Skin epidermis (tissue), 12 donors: ENCODE results near the gene PROM2.

Experiments
- H3K27ac ChIP-seq, 21 experiments: fragments of 200-600 bp; sonication (generic) in 11 of 21; one replicate each; pipeline ENCODE4 v1.5.0; 2020; ENCODE audit warnings: mild to moderate bottlenecking in 3 of 21, inconsistent platforms in 2 of 21, moderate library complexity in 2 of 21
- H3K4me3 ChIP-seq, 7 experiments: fragments of 200-600 bp; sonication (generic) in 2 of 7; one replicate each; pipeline ENCODE4 v1.5.0; 2020; ENCODE audit warnings: inconsistent platforms in 2 of 7, mild to moderate bottlenecking in 2 of 7, moderate library complexity in 1 of 7

The PROM2 gene

DNA sequence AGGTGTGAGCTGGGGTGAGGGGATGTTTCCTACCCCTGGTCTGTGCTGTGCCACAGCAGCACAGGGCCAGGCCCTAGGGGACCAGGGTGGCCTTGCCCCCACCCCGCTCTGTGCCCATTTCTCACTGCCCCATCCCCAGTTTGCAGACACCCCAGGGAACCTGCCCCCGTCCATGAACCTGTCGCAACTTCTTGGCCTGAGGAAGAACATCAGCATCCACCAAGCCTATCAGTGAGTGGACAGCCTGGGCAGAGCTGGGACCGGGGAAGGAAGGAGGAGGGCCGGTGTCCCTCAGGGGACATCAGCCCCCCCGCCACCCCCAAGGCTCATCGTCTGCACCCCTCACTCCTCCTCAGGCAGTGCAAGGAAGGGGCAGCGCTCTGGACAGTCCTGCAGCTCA is 7.5 kb downstream of the PROM2 start:
- no peak overlapping the region for H3K27ac ChIP-seq
- H3K4me3 ChIP-seq: no peak overlapping the region

DNA sequence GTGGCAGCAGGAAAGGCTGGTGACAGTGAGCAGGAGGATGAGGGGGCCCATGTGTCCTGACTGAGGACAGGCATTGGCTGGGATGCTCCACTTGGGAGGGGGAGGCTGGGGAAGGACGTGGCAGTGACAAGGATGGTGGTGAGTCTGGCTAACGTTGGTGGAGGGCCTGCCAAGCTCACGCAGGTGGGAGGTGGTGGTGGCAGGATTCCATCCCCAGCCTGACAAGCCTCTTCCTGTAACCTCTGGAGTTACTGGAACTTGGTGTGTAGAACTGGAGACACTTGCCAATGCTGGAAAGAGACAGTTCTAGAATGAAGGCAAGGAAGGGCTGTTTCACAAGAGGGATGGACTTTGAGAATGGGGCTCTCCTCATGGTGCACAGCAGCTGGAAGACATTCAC is 8.2 kb downstream of the PROM2 start:
- Histone ChIP-seq H3K4me3 (no peak overlapping the region), H3K27ac (no peak overlapping the region)

DNA sequence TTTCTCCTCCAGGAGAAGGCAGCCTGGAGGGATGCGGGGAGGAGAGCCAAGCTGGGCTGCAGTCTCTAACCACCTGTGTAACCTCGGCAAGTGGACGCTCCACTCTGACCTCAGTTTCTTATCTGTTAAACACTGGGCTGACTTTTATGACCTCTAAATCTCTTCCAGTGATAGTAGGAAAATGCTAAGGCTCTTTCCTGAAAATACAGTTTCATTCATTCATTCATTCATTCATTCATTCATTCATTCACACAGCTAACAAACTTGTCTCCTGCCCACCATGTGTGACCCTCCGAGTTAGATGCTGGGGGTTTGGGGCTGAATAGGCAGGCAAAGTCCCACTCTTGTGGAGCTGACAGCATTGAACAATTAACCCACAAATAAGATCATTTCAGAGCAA is 9.3 kb downstream of the PROM2 start:
- no peak overlapping the region for H3K4me3 ChIP-seq
- no peak overlapping the region for H3K27ac ChIP-seq

DNA sequence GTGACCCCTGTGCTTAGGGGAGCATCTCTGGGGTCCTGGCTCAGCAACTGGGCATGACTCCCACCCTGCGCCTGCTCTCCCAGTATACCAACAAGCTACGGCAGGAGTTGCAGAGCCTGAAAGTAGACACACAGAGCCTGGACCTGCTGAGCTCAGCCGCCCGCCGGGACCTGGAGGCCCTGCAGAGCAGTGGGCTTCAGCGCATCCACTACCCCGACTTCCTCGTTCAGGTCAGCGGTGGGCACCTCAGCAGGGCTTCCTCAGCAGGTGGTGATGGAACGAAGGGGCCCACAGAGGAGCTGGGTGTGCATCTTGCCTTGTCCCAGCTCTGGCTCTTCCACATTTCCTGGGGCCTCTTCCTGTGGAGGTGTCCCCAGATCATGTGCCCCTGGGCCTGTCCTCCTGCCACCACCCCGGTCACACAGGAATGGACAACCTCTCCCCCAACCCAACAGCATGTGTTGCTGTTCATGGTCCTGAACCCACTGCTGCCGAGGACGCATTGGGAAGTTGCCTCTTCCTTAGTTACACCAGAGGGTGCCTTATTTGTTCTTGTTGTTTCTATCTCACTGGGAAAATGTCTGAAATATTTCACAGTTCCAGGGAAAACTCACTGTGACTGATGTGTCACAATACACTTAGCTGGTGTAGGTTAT is 10.8 kb downstream of the PROM2 start:
- no peak overlapping the region for H3K27ac ChIP-seq
- no peak overlapping the region for H3K4me3 ChIP-seq

DNA sequence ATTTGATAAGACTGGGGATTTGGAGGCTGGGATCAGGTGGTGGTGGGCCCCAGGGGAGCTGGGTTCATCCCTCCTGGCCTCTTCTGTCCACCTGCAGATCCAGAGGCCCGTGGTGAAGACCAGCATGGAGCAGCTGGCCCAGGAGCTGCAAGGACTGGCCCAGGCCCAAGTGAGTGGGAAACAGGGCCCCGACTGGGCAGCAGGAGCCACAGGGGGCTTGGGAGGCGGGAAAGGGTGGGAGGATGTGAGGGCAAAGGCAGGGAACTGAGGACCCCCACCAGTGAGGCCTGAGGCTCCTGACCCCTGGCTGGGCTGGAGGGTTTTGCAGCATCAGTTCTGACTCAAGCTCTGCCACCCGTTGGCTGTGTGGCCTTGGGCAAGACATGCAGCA is 11.3 kb downstream of the PROM2 start:
- H3K4me3 ChIP-seq: no peak overlapping the region
- no peak overlapping the region for H3K27ac ChIP-seq

DNA sequence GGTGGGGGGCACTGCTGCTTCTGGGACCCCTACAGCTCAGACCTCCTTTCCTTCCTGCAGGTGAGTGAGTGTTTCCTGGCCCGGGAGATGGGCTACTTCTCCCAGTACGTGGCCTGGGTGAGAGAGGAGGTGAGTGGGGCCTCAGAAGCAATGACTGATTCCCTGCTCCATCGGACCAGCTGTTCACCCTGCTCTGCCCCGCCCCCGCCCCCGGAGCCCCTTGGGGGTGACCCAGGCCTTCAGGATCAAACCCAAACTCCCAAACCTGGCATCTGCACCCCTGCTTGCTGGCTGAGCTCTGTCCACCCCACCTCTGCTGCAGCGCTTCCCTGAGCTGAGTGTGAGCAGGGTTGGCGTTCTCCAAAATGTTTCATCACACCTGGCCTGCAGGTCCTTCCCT is 13.1 kb downstream of the PROM2 start:
- no peak overlapping the region for H3K27ac ChIP-seq
- H3K4me3 ChIP-seq: no peak overlapping the region

DNA sequence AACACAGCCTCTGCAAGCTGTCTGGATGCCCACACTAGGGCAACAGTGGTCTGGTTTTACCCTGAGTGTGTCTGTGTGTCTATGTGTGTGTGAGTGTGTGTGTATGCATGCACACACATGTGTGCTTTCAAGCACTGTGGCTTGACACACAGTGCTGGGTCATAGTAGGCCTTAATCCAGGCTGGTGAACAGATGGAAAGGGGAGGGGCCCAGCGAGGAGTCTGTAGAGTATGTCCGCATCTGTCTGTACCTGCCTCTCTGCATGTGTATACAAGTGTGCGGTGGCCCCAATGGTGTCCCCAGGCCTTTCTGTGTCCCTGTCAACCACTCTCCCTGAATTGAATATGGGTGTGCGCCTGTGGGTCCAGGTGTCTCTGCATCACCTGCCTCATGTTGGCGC is 13.6 kb downstream of the PROM2 start:
- Histone ChIP-seq H3K4me3 (no peak overlapping the region), H3K27ac (no peak overlapping the region)

DNA sequence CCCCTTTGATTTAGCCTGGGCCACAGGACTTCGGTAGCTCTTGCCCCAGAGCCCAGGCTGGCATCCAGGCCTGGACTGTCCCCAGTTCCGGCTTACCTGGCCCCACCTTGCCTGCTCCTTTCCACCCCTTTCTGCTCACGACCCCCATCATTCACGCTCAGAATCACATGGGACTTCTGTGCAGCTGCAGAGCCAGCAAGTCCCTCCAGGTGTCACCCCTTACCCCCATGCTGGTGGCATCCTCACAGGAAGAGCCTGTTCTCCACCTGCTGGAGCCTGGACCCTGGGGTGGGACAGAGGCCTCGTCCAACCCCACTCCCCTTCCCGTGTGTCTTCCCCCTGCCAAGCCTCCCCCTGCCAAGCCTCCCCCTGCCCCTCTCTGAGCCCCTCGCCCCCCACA is 15.0 kb downstream of the PROM2 start:
- Histone ChIP-seq H3K4me3 (no peak overlapping the region), H3K27ac (no peak overlapping the region)

DNA sequence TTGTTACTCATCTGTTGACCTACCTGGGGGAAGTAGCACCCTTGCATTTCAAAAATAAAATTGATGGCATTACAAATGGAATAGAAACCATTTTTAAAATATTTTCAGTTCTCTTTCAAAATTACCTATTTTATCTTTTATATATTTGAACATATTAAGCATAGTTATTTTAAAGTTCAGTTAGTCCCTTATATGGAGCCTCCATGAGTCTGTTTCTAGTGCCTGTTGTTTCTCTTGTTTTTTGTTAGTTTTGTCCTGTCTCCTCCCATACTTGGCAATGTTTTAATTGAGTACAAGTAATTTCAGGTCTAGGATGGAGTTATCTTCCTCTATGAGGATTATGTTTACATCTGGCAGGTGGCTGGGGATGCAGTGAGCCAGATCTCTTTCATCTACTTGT is 17.0 kb downstream of the PROM2 start:
- H3K4me3 ChIP-seq: no peak overlapping the region
- H3K27ac ChIP-seq: no peak overlapping the region

DNA sequence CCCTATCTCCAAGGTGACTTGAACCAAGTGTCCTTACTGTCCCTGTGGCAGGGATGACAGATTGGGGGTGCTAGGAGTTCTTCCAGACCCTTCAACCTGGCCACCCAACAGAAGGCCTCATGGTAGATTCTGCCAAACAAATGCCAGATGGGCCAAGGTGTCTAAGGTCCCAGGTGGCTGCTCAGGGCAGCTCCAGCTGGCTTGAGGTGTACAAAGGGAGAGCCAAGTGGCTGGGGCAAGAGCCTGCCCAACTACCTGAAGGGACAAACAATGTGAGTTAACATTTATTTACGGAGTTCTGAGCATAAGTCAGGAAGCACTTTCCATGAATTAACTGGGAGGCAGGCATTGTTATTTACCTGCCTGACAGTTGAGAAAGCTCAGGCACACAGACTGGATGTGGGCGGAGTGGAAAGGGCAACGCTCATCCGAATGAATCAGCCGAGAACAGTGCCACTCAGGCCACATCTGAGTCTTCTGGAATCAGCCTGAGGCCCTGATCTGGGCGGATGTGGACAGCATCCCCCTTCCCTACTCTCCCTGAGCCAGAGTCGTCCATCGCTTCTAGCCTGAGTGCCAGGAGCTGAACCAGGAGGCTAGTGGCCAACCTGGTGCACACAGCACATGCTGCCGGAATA is 18.5 kb downstream of the PROM2 start:
- no peak overlapping the region for H3K4me3 ChIP-seq
- peak overlapping the region in 1 of 21 experiments; percentile 41 for H3K27ac ChIP-seq

DNA sequence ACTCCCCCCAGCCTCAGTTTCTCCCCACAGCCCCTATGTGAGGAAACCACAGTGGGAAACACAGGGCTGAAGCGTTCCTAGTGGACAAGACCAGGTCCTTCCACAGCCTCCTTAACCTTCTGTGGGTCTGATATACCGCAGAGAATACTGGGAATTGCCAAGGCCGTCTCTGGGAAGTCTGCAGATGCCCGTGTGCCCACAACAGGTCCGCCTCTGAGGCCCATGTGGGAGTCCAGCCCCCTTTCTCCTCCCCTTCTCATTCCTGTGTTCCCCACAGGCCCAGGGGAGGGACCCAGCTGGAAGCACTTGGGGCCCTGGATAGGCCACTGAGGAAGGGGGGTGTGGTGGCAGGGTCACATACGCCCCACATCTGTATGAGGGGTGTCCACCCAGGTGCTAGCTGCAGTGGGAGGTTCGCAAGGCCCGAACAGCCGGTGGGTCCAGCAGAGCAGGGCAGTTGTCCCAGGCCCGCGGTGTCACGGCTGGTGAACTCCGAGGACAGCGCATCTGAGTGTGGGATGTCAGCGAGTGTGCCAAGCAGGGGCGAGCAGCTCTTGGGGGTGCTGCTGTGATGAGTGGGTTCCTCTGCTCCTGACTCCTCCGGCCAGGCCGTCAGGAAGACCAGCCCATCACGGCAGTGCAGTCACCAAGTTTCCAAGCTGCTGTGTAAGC is 20.5 kb downstream of the PROM2 start:
- Histone ChIP-seq H3K27ac (no peak overlapping the region), H3K4me3 (no peak overlapping the region)

DNA sequence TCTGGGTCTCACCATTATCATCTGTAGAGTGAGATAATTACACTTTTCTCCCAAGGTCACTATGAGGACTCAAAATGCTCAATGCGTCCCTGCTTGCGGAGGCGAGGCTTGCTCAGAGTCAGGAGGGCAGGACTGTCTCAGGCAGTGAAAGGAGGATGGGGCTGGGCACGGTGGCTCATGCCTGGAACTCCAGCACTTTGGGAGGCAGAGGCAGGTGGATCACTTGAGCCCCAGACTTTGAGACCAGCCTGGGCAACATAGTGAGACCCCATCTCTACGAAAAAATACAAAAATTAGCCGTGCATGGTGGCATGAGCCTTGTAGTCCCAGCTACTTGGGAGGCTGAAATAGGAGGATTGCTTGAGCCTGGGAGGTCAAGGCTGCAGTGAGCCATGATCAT is 21.1 kb downstream of the PROM2 start:
- no peak overlapping the region for H3K27ac ChIP-seq
- no peak overlapping the region for H3K4me3 ChIP-seq

DNA sequence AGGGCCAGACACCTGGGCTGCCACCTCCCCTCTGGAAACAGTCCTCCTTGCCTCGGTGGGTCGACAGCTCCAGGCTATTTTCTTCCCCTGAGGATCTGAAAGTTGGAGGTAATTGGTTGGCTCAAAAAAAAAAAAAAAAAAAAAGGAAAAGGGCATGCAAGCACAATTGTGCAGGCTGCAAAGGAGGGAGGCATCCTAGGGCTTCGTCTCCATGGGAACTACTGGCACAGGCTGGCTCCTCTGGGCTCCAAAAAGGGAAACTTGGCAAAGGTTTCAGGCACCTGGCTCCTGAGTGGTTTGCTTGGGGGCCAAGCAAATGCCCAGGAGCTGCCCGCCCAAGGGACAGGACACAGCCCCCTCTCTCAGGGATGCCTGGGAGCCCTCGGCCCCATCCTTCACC is 21.8 kb downstream of the PROM2 start:
- H3K4me3 ChIP-seq: no peak overlapping the region
- no peak overlapping the region for H3K27ac ChIP-seq

DNA sequence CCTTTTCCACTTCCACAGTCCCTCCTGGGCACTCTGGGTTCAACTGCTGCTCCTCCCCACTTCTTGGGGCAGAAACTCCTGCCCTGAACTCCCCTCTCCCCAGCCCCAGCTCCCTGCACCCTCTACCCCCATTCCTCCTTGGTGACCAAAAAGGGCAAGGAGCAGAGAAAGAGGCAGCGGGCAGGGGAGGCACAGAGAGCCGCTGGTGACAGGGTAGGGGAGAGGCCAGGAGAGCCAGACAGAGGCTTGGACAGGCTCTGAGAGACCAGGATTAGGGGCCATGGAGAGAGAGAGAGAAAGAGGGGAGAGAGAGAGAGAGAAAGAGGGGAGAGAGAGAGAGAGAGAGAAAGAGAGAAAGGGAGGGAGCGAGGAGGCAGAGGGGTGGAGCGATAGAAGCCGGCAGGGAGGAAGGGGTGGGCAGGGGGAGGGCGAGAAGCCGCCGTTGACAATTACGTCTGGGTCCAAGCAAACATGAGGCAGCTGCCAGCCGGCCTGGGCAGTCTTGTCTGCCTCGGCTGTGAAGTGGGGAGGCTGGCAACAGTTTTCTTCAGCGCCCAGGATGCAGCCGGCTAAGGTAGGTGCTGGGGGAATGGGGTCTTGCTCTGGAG is 22.7 kb downstream of the PROM2 start, which contains the start of gene KCNIP3:
Gene KCNIP3 (plus strand): TSS at position 468 of the 608 bp plus-strand sequence. CDS start 92 bp downstream, at position 560.
- no peak within 1 kb of the TSS for H3K4me3 ChIP-seq
- peak within 1 kb of the TSS in 1 of 21 experiments; percentile 16 for H3K27ac ChIP-seq

DNA sequence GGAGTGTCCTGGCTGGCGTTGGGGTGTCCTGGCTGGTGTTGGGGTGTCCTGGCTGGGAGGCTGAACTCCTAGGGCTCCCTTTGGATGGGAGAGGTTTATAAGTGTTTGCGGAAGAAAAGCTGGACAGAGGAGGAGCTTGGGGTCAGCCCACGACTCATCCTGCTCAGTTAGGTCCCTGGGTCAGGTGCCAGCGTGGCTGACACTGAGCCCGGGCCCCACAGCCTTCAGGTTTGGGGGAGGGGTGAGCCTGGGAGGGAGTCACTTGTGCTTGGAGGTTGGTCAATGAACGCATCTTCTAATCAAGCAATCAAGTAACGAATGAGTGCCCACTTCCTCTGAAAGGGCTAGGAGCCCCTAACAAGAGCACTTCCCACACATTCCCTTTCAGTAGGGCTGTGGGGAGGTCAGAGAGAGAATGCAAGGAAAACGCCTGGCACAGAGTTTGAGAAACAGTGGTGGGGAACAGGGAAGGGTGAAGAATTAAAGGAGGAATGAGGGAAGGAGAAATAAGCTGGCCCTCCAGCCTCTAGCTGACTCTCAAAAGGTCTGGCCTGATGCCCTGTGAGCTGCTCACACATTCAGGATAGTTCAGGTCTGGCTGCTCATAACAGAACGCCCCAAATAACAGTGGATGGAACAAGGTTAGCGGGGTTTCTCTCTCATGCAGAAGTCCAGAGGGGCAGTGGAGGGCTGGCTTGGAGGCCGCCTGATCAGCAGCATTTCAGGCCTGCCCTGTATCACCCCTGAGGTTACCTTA is 23.6 kb downstream of the PROM2 start:
- Histone ChIP-seq H3K4me3 (no peak overlapping the region), H3K27ac (no peak overlapping the region)

DNA sequence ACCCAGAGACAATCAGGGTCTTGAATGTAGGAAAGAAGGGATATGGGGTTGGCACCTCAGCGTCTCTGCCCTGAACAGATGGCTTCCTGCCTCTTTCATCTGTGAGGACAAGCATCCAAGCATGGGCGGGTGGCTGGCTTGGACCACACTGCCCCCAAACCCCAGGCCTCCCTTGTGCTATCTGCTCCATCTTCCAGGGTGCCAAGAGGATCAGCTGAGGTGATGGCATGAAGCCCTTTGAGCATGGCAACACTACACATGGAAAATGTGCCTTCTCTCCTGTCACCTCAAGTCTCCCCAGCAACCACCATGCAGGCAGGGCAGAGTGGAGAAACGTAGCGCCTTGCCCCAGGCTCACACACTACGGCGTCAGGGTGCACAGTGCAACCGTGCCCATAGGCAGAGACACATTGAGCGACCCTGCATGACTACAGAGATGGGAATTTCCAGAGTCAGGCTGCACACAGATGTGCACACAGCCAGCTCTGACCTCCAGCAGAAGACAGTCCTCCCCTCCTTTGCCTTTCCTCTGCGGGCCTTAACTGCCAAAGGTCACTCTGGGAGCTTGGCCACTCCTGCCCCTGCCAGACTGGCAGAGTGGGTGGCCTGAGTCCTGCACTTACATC is 24.4 kb downstream of the PROM2 start:
- Histone ChIP-seq H3K27ac (no peak overlapping the region), H3K4me3 (no peak overlapping the region)

DNA sequence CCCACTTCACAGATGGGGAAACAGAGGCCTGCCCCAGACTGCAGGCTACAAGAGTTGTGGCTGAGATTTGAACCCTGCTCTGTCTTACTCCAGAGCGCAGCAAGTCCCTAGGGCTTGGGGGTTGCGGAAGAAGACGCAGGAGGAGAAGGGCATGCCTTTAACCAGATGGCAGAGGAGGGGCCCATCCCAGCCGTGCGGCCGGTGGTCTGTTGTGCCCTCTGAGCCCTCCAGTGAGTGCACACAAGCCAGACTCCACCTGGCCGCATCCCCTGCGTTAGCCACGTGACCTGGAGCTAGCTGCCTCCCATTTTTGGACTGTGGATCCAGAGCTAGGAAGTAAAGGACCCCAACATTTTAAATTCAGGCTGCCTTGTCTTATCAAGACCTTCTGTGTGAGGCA is 25.7 kb downstream of the PROM2 start:
- H3K27ac ChIP-seq: no peak overlapping the region

DNA sequence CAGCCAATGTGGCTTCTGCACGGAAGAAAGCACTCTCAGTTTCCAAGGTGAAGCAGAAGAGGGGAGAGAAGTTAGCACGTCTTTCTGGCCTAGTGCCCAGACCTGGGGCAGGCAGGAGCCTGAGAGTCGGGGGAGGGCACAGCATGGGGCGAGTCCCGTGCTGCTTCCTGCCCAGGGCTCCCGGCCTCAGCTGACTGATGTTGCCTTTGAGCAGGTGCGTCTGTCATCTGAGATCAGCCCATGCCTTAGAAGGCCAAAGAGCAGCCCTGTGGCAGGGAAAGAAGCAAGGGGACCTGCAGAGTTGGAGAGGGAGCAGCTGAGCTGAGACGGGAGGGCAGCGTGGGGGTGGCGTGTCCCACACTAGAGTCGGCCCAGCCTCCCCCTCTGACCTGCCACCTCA is 26.2 kb downstream of the PROM2 start:
- H3K27ac ChIP-seq: no peak overlapping the region
- no peak overlapping the region for H3K4me3 ChIP-seq

More for the DNA sequence above, 25.7 kb downstream of the PROM2 start:
- no peak overlapping the region for H3K4me3 ChIP-seq

DNA sequence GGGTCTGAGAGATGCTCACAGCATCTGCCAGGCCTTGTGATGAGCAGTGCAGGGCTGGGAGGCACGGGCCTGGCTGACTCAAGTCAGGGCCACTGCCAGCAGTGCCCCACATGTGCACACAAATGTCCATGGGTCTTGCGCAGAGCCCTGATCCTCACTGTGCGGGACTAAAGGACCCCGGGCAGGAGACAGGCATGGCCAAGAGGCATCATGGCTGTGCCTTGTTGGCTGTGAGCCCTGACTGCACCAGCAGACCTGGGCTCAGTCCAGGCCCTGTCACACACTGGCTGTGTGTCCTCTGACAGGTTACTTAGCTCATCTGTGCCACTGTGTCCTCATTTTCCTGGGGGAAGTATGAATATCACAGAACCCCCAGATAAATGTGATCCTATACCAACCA is 26.9 kb downstream of the PROM2 start:
- H3K4me3 ChIP-seq: no peak overlapping the region
- H3K27ac ChIP-seq: no peak overlapping the region
